ENCODE data around the gene MYL6B.
A peak's percentile ranks its signal among the peaks of the same experiment; 100 is the strongest.
"Not testable (repeated sequence)": the region's sequence is repeated elsewhere in the genome, so short reads cannot be mapped to it uniquely, and the experiment has no call there.

Gene MYL6B

DNA sequence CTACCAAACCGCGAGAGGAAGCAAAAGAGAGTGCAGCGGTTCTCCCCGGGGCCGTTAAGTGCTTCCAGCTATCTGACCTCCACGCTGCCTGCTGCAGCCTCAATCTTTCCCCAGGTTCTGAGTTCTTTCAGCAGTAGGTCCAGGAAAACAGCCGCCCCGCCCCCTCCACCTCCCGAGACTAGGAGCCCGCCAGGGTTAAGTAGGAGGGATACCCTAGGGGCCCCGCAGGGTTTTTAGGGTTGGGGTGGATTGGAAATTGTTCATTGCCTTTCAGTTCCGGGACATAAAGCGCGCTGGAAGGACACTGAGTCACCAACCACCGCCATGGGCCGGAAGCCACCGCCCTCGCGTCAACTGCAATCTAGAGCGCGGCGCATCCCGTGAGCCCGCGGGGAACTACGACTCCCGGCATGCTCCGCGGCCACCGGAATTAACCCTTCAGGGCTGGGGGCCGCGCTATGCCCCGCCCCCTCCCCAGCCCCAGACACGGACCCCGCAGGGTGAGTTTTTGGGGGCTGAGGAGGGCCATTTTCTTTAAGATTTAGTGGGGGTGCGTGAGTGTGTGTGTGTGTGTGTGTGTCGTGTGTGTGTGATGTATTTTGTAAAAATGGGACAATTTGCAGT, at the start of gene MYL6B:
TSS of gene MYL6B (plus strand) at position 456 of the 624 bp plus-strand sequence. CDS start 1,332 bp downstream, outside the sequence.
- peak; percentile 71 for DNase-seq

DNA sequence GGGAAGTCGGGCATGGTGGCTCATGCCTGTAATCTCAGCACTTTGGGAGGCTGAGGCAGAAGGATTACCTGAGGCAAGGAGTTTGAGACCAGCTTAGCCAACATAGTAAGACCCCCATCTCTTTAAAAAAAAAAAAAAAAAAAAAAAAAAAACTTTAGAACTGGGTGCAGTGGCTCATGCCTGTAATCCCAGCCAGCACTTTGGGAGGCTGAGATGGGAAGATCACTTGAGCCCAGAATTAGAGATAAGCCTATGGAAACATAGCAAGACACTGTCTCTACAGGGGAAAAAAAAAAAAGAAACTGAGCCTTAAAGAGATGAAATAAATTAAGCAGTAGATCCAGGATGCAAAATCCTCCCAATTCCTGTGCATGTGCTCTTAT, 49.7 kb upstream of the MYL6B start:
- DNase-seq, result no peak

DNA sequence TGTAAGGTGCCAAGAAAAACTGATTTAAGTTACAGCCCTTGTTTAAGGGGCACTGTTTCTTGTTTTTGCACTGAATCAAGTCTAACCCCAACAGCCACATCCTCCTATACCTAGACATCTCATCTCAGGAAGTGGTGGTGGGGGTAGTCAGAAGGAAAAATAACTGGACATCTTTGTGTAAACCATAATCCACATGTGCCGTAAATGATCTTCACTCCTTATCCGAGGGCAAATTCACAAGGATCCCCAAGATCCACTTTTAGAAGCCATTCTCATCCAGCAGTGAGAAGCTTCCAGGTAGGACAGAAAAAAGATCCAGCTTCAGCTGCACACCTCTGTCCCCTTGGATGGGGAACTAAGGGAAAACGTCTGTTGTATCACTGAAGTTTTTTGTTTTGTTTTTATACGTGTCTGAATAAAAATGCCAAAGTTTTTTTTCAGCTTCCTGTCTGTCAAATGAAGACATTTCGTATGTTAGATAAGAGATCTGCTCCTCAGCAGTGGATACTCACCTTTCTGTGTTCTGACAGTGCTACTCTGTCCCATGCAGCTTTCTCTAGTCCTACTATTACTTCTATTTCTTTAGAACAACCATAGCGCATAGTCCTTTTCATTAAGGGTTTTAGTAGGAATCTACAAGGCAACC, 49.2 kb upstream of the MYL6B start:
- DNase-seq, result no peak

DNA sequence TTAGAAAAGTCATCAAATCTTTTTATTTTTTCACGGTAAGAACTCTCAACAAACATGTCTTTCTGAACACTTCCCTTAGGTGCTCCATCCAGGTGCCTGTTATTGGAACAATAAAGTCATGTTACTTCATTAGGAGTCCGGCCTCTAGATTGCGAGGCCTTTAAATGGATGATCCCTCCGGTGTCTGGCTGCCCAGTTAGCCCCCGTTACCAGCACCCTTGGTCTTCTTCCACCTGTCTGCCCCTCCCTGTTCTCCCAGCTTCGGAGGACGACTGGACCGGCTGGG, 48.6 kb upstream of the MYL6B start:
- DNase-seq, result no peak

DNA sequence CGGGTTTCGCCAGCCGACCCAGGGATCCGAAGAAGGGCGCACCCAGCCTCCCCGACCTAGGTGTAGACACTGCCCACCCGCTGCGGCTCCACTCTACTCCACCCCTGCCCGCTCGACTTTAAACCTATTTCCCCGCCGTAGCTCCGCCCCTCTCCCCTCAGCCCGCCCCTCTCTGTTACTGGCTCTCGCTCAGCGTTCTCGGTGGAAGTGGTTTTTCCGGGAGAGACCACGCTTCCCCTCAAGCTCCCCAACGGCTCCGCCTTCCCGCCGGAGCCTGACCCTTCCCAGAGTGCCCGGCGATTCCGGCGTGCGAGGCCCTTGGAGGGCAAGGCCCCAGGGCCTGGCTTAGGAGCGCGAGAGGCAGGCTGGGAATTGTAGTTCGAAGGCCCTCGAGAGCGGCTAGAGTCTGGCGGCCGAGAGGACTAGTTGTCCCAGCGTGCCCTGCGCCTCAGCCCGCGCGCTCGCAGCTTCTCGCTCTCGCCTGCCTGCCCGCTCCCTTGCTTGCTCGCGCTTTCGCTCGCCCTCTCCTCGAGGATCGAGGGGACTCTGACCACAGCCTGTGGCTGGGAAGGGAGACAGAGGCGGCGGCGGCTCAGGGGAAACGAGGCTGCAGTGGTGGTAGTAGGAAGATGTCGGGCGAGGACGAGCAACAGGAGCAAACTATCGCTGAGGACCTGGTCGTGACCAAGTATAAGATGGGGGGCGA, 48.1 kb upstream of the MYL6B start, which contains the start of gene PA2G4:
TSS of gene PA2G4 (plus strand) at position 451 of the 706 bp plus-strand sequence. CDS start at position 630, 179 bp downstream.
- DNase-seq, result peak; percentile 92

DNA sequence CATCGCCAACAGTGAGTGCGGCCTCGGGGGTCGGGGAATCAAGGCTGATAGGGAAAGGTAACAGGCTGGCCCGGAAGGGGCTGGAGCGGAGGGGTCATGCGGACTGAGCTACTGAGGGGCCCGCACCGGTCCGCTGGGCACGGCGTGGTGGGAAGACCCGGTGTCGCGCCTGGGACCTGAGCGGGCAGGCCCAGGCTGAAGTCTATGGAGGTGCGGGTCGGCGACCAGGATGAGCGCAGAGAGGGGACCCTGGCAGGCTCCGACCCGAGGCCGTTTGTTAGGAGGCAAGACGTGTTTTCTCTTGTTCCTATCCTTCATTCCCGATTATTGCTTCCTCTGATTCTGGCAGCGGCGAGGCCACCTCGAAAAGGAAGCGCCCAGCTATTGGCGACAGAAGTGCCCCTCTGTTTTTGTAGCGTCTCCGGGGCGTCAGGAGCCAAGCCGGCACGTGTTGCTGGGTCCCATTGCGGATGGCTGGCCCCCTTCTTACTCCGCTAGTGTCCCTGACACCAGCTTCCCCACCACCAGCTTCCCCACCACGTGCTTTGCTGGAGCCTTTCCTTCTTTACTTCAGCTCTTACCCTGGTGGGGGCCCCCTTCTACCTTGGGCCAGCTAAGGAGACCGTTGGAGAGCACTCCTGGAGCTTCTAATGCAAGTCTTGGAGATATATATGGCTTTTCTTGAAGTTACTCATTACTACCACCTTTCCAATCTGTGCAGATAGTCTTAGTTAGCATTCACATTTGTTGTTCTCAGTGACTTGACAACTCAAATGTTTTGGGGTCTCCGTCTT, 47.4 kb upstream of the MYL6B start:
- DNase-seq, result no peak

DNA sequence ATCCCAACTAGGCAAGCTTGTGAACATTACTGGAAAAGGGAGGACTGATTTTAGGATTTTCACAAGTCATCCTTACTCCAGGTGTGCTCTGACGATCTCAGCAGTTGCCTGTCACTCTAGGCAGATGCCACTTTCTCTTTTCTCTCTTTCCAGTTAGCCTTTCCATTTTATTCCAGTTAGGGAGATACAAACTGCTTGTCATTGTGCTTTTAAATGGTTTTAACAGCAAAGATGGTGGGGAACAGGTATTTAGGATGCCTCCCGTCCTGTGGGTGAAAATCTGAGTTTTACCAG, 46.8 kb upstream of the MYL6B start:
- no peak for DNase-seq

DNA sequence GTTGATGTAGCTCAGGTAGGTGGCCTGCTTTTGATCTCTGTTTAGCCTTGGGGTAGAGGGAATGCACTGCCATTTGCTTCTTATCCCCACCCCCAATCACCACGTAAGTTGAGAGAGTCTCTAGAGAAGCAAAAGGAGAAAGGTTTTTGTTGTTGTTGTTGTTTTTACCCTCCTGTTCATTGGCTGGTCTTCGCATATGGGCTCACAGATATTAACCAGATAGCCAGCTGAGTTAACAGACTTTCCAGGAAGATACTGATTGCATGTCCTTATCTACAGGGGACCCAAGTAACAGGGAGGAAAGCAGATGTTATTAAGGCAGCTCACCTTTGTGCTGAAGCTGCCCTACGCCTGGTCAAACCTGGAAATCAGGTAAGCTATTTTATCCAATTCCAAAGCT, 45.1 kb upstream of the MYL6B start:
- DNase-seq, result no peak

DNA sequence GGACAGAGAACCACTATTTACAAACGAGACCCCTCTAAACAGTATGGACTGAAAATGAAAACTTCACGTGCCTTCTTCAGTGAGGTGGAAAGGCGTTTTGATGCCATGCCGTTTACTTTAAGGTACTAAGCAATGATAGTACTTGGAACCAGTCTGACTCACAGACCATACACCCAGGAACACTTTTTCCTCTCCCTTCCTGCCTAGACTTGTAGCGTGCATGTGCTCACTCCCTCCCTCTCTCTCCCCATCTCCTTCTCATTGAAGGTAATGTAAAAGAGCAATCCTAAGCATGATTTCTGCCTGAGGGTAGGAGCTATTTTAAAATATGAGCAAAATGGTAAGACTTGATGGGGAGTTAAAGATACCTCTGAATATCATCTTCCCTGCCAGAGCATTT, 41.8 kb upstream of the MYL6B start:
- DNase-seq, result no peak

DNA sequence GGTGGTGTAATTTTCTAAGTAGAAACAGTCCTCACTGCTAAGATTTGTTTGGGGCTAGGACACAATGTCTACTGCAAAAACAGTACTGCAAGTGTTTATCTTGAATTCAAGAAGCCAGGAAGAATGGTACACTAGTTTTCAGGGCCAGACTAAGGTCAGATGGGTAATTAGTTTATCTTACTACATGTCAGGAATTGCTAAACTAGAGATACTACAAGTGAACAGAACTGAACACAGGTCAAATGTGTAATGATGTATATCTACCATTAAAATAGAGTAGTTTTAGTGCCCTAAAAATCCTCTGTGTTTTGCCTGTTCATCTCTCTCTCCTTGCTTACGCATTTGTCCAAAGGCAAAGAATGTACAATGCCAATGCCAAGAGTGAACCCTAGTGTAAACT, 38.3 kb upstream of the MYL6B start:
- no peak for DNase-seq

DNA sequence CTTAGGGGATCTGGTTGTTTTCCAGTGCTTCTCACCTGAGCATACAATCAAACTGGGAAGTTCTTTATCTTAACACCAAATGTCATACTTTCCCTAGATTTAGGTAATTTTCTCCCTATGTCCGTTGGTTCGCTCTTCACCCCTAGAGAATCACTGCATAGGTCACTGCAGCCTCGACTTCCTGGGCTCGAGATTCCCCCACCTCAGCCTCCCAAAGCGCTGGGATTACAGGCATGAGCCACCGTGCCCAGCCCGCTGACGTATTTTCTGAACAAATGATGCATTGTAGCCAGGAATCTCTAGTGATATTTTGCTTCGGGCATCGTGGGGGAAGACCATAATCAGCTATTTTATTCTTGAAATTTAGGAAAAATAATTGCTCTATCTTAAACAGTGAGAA, 37.1 kb upstream of the MYL6B start:
- no peak for DNase-seq

DNA sequence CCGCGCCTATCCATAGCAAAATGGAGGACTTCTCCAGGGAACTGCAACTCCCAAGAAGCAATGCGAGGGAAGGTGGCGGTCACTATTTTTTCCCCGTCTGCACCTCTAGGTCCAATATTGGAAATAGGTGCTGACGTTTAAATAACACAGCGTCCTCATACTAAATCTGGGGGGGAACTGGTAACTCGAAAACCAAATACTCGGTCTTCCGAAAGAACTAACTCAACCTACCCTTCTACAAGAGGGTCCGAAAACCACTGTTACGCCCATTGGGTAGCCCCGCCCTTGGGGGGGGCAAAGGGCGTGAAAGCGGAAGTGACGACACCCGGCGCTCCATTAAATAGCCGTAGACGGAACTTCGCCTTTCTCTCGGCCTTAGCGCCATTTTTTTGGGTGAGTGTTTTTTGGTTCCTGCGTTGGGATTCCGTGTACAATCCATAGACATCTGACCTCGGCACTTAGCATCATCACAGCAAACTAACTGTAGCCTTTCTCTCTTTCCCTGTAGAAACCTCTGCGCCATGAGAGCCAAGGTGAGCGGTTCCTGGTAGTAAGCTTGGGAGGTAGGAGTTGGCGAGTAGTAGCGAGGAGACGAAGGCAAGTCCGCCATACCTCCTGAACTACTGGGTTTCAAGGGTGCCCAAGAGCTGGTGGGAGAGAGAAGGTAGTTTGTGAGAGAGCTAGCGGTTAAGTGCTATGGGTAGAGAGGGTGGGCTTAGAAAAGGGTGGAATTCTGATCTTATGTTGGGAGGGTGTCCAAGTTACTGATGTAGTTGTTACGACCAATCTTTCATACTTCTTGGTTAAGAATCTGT, 35.9 kb upstream of the MYL6B start, which contains the start of gene RPL41:
TSS of gene RPL41 (plus strand) at position 367 of the 815 bp plus-strand sequence.
- peak; percentile 74 for DNase-seq

DNA sequence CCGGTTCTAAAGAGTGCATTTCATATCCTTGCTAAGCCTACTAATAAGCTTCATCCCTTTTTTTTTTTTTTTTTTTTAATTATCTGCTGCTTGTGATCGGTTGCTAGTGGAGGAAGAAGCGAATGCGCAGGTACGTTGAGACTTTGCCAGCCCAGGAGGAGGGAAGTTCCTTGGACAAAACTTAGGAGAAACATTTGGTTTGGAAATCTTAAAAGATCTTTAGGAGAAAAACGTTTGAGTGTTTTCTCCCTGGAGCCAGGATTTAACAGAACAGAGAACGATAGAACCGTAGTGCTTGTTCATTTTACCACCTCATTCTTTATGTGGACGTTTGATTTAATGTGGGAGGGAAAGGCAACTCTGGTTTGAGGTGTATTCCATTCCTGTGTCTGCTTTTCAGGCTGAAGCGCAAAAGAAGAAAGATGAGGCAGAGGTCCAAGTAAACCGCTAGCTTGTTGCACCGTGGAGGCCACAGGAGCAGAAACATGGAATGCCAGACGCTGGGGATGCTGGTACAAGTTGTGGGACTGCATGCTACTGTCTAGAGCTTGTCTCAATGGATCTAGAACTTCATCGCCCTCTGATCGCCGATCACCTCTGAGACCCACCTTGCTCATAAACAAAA, 35.2 kb upstream of the MYL6B start:
- DNase-seq, result not testable (repeated sequence)

DNA sequence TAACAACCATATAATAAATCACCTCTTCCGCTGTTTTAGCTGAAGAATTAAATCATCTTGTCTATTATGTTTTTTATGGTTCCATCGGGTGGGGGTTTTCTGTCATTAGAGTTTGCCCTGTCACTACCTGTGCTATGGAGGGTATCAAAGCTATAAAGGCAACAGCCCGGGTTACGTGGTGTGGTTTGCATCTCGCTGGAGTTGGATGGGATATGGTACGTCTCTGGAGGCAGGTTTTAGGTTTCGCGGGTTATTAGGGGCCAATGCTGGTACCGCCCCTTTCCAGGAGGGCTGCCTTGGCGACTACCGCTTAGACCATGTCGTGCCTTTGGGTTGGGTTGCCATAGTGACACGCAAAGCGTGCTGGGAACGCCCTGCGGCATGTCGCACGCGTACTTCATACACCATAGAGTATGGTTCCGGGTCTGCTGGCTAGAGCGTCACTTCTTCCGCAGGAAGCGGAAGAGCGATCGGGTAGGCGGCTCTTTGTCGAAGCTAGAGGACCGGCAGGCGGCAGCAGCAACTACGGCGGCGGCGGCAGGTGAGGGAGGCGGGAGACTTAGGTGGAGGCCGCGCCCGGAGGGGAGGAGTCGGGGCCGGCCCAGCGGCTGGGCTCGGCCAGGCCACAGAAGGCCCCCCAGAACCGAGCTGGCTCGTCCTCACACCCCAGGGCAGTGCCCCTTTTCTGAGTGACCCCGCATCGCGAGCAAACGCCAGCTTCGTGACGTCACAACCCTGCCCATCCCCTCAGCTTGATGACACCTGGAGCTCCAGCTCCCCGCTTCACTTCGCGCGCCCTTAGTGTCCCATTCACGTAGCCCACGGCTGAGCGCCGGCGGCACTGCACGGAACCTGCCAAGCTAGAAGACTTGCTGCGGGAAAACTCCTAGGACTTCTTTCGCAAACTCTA, 34.4 kb upstream of the MYL6B start, which contains the start of gene ZC3H10:
TSS of gene ZC3H10 (plus strand) at position 489 of the 910 bp plus-strand sequence. CDS start 2,297 bp downstream, outside the sequence.
- peak; percentile 94 for DNase-seq

DNA sequence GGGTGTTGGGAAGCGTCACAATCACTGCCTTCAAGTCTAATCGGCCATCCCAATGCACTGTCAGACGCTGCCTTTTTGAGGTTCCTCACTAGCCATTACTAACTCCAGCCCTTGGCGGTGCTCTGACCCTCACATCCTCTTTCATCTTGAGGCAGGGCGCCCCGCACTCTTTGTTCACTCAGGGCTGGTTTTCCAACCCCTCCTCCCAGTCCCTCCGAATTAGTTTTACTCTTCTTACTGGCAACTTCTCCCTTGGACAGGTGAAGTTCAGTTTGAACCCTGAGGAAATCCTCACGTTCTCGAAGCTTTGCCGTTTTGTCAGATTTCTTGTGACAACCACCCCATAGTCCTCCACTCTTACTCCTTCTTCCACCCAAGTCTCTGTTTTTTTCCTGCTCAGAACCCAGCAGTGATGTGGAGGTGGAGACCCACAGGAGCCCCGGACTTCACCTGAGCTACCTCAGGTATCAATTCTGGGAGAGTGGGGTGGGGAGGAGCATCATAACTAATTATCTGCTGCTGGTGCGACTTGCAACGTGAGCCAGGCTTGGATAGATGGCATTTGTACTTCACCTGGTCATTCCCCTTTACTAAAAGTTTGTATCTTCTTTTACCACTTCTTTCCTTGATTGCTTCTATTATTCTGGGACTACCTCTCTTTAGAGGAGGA, 33.6 kb upstream of the MYL6B start:
- no peak for DNase-seq

DNA sequence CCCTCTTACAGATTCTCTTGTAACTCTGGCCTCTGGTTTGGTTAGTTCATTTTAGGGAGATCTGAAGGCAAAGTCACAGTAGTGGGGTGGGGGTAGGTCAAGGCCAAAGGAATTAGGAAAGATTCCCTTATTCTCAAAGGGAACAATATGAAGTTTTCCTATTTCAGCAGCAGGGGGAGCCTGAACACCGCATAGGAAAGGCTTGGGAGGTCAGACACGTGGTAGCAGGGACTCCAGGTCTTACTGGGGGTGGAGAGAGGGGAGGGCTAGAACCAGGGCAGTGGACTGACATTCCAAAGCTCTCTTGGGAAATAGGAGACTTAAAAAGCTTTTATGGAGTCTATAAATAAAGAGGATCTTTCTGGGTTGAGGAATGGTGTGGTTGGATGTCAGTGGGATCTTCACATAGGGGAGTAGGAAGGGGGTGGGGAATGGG, 33.0 kb upstream of the MYL6B start:
- DNase-seq, result peak; percentile 32

DNA sequence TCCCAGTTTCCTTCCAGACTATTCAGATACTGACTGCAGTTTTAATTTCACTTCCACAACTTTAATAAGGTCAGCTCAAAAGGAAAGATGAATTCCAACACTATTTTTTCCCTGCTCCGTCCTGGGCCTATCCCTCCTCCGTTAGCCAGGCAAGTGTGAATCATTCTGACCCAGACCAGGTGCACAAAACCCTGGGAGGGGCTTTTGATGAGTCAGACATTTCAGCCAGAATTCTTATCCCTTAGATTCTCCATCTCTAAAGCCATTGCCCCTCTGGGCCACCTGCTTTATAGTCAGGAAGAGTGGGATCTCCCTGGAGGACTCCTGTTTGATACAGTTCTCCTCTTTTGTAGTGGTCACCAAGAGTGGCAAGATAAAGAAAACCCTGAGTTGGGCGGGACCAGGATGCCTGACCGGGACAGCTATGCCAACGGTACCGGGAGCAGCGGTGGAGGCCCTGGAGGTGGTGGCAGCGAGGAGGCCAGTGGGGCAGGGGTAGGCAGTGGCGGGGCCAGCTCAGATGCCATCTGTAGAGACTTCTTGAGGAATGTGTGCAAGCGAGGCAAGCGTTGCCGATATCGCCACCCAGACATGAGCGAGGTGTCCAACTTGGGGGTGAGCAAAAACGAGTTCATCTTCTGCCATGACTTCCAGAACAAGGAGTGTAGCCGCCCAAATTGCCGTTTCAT, 32.1 kb upstream of the MYL6B start:
- no peak for DNase-seq

DNA sequence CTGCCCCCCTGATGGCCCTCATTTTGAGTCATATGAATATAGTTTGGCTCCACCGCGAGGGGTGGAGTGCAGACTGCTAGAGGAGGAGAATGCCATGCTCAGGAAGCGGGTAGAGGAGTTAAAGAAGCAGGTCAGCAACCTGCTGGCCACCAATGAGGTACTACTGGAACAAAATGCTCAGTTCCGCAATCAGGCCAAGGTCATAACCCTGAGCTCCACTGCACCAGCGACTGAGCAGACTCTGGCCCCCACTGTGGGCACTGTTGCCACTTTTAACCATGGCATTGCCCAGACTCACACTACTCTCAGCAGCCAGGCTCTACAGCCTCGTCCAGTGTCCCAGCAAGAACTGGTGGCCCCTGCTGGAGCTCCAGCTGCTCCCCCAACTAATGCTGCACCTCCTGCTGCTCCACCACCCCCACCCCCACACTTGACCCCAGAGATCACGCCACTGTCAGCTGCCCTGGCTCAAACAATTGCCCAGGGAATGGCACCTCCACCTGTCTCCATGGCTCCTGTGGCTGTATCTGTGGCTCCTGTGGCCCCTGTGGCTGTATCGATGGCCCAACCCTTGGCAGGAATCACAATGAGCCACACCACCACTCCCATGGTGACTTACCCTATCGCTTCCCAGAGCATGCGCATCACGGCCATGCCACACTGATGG, 31.1 kb upstream of the MYL6B start:
- DNase-seq, result no peak

DNA sequence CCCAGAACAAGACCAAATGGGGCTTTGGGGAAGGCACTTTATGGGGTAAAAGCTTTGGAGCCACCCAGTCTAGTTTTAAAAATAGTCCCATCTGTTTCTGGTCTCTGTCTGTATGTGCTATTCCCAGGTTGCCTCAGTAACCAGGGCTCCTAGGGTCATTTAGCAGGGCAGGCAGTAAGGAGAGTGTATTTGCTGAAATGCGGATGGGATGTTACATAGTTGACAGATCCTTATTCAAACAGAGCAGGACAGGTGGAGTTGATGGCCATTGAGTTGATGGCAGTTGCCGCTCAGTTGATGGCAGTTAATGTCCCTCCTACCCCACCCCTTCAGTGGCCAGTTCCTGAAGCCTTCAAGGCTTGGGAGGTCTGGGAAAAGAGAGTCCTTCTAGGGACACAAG, 29.8 kb upstream of the MYL6B start:
- DNase-seq, result no peak

Data from NCI-H1105 (cell line).